Measurements from ENCODE around the gene IWS1.
"Not testable (repeated sequence)": the region's sequence is repeated elsewhere in the genome, so short reads cannot be mapped to it uniquely, and the experiment has no call there.

The IWS1 gene

GRCh38 chr2:127463155-127463991 lies 62.9 kb downstream of the IWS1 start:
- no peaks in the 10 kb centered on the region for H3K27me3 ChIP-seq
- H4K20me1 ChIP-seq, result no peaks in the 10 kb centered on the region
- H3K9me3 ChIP-seq, result no peaks in the 10 kb centered on the region
- H3K4me1 ChIP-seq, result peaks cover 12% of the 10 kb centered on the region; the same call in 1 of the 2 replicates
- no peak overlapping the region for H3K4me2 ChIP-seq
- H3K36me3 ChIP-seq, result peaks cover 23% of the 10 kb centered on the region
- no peak overlapping the region for H3K9ac ChIP-seq
- TF ChIP-seq Cebpa-rat (IDR thresholded peaks at IDR 0.05), result no peak
- no peak overlapping the region for H3K4me3 ChIP-seq
- no peak overlapping the region for H3K27ac ChIP-seq

GRCh38 chr2:127462461-127462860 lies 63.8 kb downstream of the IWS1 start:
- H3K36me3 ChIP-seq, result peaks cover 14% of the 10 kb centered on the region
- H3K4me1 ChIP-seq, result peaks cover 12% of the 10 kb centered on the region; the same call in 1 of the 2 replicates
- H3K4me3 ChIP-seq, result no peak overlapping the region
- H3K9me3 ChIP-seq, result no peaks in the 10 kb centered on the region
- TF ChIP-seq Cebpa-rat (IDR thresholded peaks at IDR 0.05), result no peak
- no peak overlapping the region for H3K4me2 ChIP-seq
- no peaks in the 10 kb centered on the region for H3K27me3 ChIP-seq
- no peak overlapping the region for H3K9ac ChIP-seq
- no peak overlapping the region for H3K27ac ChIP-seq
- no peaks in the 10 kb centered on the region for H4K20me1 ChIP-seq

GRCh38 chr2:127456960-127457359 lies 69.3 kb downstream of the IWS1 start:
- Histone ChIP-seq H3K27ac (no peak overlapping the region), H3K27me3 (no peaks in the 10 kb centered on the region), H3K4me2 (no peak overlapping the region), H4K20me1 (no peaks in the 10 kb centered on the region), H3K4me3 (no peak overlapping the region), H3K4me1 (no peaks in the 10 kb centered on the region), H3K36me3 (peaks cover 13% of the 10 kb centered on the region; the same call in 1 of the 2 replicates), H3K9me3 (no peaks in the 10 kb centered on the region), H3K9ac (no peak overlapping the region)
- TF ChIP-seq Cebpa-rat (IDR thresholded peaks at IDR 0.05), result no peak

GRCh38 chr2:127455566-127456493 lies 70.5 kb downstream of the IWS1 start:
- peaks cover 13% of the 10 kb centered on the region; the same call in 1 of the 2 replicates for H3K36me3 ChIP-seq
- no peak overlapping the region for H3K4me2 ChIP-seq
- H3K27me3 ChIP-seq, result no peaks in the 10 kb centered on the region
- TF ChIP-seq Cebpa-rat (IDR thresholded peaks at IDR 0.05), result no peak
- H3K4me3 ChIP-seq, result no peak overlapping the region
- H4K20me1 ChIP-seq, result no peaks in the 10 kb centered on the region
- H3K9ac ChIP-seq, result no peak overlapping the region
- H3K4me1 ChIP-seq, result no peaks in the 10 kb centered on the region
- H3K9me3 ChIP-seq, result no peaks in the 10 kb centered on the region
- H3K27ac ChIP-seq, result no peak overlapping the region

- Histone ChIP-seq H3K4me1 (no peaks in the 10 kb centered on the region), H3K9me3 (no peaks in the 10 kb centered on the region), H3K27me3 (no peaks in the 10 kb centered on the region), H3K36me3 (peaks cover 13% of the 10 kb centered on the region; the same call in 1 of the 2 replicates), H3K9ac (no peak overlapping the region), H3K4me2 (no peak overlapping the region), H3K27ac (no peak overlapping the region), H3K4me3 (no peak overlapping the region), H4K20me1 (no peaks in the 10 kb centered on the region)
- TF ChIP-seq Cebpa-rat (IDR thresholded peaks at IDR 0.05), result no peak
Observed at GRCh38 chr2:127454595-127455565, 71.4 kb downstream of the IWS1 start.

GRCh38 chr2:127453392-127454171 lies 72.7 kb downstream of the IWS1 start:
- no peaks in the 10 kb centered on the region for H3K9me3 ChIP-seq

GRCh38 chr2:127453013-127453391 lies 73.3 kb downstream of the IWS1 start:
- peaks cover 13% of the 10 kb centered on the region; the same call in 1 of the 2 replicates for H3K36me3 ChIP-seq
- H3K27me3 ChIP-seq, result no peaks in the 10 kb centered on the region
- no peak overlapping the region for H3K27ac ChIP-seq
- H3K9me3 ChIP-seq, result no peaks in the 10 kb centered on the region
- no peak for TF ChIP-seq Cebpa-rat (IDR thresholded peaks at IDR 0.05)
- H3K4me1 ChIP-seq, result no peaks in the 10 kb centered on the region
- H3K4me3 ChIP-seq, result no peak overlapping the region
- H3K9ac ChIP-seq, result no peak overlapping the region
- no peak overlapping the region for H3K4me2 ChIP-seq
- no peaks in the 10 kb centered on the region for H4K20me1 ChIP-seq

More at GRCh38 chr2:127453392-127454171, 72.7 kb downstream of the IWS1 start:
- no peak overlapping the region for H3K9ac ChIP-seq
- no peaks in the 10 kb centered on the region for H4K20me1 ChIP-seq
- no peaks in the 10 kb centered on the region for H3K4me1 ChIP-seq
- peaks cover 13% of the 10 kb centered on the region; the same call in 1 of the 2 replicates for H3K36me3 ChIP-seq
- no peaks in the 10 kb centered on the region for H3K27me3 ChIP-seq
- H3K4me3 ChIP-seq, result no peak overlapping the region
- TF ChIP-seq Cebpa-rat (IDR thresholded peaks at IDR 0.05), result no peak
- no peak overlapping the region for H3K4me2 ChIP-seq
- H3K27ac ChIP-seq, result no peak overlapping the region

- H3K36me3 ChIP-seq, result peaks cover 13% of the 10 kb centered on the region; the same call in 1 of the 2 replicates
- not testable (repeated sequence) for H3K27ac ChIP-seq, H3K4me2 ChIP-seq, H4K20me1 ChIP-seq, H3K9ac ChIP-seq, H3K9me3 ChIP-seq, H3K27me3 ChIP-seq, H3K4me3 ChIP-seq, H3K4me1 ChIP-seq
Observed at GRCh38 chr2:127452423-127452822, 73.9 kb downstream of the IWS1 start.
